PC-3 (cell line): ENCODE measurements around the gene ARF4.

ENCODE experiments used
- EZH2 ChIP-seq: fragments of 300-600 bp; sonication (generic); IDR thresholded peaks from one replicate; pipeline ENCODE4 v1.6.1; 2017; ENCODE audit warnings: antibody characterized with exemption, mild to moderate bottlenecking, low read length; ENCODE audit not compliant: unreplicated experiment
- EZH2phosphoT487 ChIP-seq: fragments of 300-600 bp; sonication (generic); IDR thresholded peaks from 2 replicates; pipeline ENCODE4 v1.6.1; 2018; ENCODE audit warnings: mild to moderate bottlenecking, antibody characterized with exemption, low read length, borderline replicate concordance
- TF ChIP-seq, protein P1 (sequence below): fragments of 300-600 bp; sonication (generic); conservative IDR thresholded peaks from 2 replicates; pipeline ENCODE4 v1.5.1; 2017; ENCODE audit warnings: antibody characterized with exemption, low read depth, mild to moderate bottlenecking, low read length

DNA sequence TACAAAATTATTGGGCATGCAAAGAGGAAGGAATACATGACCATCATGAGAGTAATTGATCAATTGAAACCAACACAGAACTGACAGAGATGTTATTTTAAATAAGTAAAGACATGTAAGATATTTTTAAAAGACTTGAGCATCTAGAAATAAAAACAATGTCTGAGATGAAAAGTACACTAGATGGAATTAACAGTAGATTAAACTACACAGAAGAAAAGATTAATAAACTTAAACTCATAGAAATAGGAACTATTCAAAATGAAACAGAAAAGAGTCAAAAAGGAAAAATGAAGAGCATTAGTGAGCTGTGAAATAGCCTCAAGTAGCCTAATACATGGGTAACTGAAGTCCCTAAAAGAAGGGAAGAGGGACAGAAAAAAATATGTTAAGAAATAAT is 8.5 kb upstream of the ARF4 start:
- TF ChIP-seq, protein P1, sequence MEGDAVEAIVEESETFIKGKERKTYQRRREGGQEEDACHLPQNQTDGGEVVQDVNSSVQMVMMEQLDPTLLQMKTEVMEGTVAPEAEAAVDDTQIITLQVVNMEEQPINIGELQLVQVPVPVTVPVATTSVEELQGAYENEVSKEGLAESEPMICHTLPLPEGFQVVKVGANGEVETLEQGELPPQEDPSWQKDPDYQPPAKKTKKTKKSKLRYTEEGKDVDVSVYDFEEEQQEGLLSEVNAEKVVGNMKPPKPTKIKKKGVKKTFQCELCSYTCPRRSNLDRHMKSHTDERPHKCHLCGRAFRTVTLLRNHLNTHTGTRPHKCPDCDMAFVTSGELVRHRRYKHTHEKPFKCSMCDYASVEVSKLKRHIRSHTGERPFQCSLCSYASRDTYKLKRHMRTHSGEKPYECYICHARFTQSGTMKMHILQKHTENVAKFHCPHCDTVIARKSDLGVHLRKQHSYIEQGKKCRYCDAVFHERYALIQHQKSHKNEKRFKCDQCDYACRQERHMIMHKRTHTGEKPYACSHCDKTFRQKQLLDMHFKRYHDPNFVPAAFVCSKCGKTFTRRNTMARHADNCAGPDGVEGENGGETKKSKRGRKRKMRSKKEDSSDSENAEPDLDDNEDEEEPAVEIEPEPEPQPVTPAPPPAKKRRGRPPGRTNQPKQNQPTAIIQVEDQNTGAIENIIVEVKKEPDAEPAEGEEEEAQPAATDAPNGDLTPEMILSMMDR: no peak
- no peak for TF ChIP-seq EZH2phosphoT487
- TF ChIP-seq EZH2: no peak
